WTC11 (cell line): ENCODE data around the gene FUT2. TPM values are rescaled to one million over a fixed set of nuclear protein-coding genes. Genes with fewer than 3 reads are reported as not detected.
A peak's percentile ranks its signal among the peaks of the same experiment; 100 is the strongest.

ENCODE experiments used
- ATAC-seq: fragments of 200-7000 bp; cut with Tn5 transposase; 2 replicates; pipeline ENCODE4 v1.10.0; 2021; ENCODE audit warnings: mild to moderate bottlenecking, moderate library complexity
- CTCF ChIA-PET: fragments of 300-600 bp; sonication (Branson Sonifier 250); formaldehyde crosslinking; loops from one replicate; lab custom pipeline; 2021; ENCODE audit warnings: antibody characterized with exemption; lab: Charles Lee
- POLR2A ChIA-PET: fragments of 350-600 bp; sonication (Branson Sonifier 250); formaldehyde crosslinking; loops from one replicate; lab custom pipeline; 2021; ENCODE audit warnings: antibody characterized with exemption; lab: Charles Lee
- DNase-seq: peaks from one replicate; pipeline ENCODE4 v3.0.0; 2021; ENCODE audit warnings: low spot score
- H3K27ac Mint-ChIP-seq: 2 replicates; pipeline ENCODE4 v1.8.0; 2021; ENCODE audit warnings: mixed read lengths
- H3K27me3 Mint-ChIP-seq: 2 replicates; pipeline ENCODE4 v1.8.0; 2021; ENCODE audit warnings: low read depth, mild to moderate bottlenecking, moderate library complexity, mixed read lengths
- H3K36me3 Mint-ChIP-seq: 2 replicates; pipeline ENCODE4 v1.8.0; 2021; ENCODE audit warnings: mixed read lengths
- H3K4me1 Mint-ChIP-seq: 2 replicates; pipeline ENCODE4 v1.8.0; 2022; ENCODE audit warnings: mixed read lengths
- H3K4me3 Mint-ChIP-seq: 2 replicates; pipeline ENCODE4 v1.8.0; 2021; ENCODE audit warnings: mild to moderate bottlenecking, moderate library complexity, mixed read lengths
- H3K9me3 Mint-ChIP-seq: 2 replicates; pipeline ENCODE4 v1.8.0; 2021; ENCODE audit warnings: mixed read lengths
- ATF3 ChIP-seq: sonication (generic); formaldehyde crosslinking; conservative IDR thresholded peaks from 2 replicates; pipeline ENCODE4 v1.8.1; 2022; ENCODE audit warnings: mild to moderate bottlenecking, missing genetic modification reagents
- CTCF ChIP-seq: fragments of 200-600 bp; IDR thresholded peaks from 2 replicates; pipeline ENCODE4 v1.8.0; 2022; ENCODE audit warnings: antibody characterized with exemption
- FOXK1 ChIP-seq: sonication (generic); formaldehyde crosslinking; IDR thresholded peaks from 2 replicates; pipeline ENCODE4 v1.8.0; 2022; ENCODE audit warnings: mild to moderate bottlenecking, moderate library complexity, missing genetic modification reagents
- IRF1 ChIP-seq: sonication (generic); formaldehyde crosslinking; IDR thresholded peaks from 2 replicates; pipeline ENCODE4 v1.8.0; 2023; ENCODE audit warnings: missing genetic modification reagents
- MAX ChIP-seq: sonication (generic); formaldehyde crosslinking; IDR thresholded peaks from 2 replicates; pipeline ENCODE4 v1.8.0; 2022; ENCODE audit warnings: mild to moderate bottlenecking, missing genetic modification reagents
- MLX ChIP-seq: sonication (generic); formaldehyde crosslinking; IDR thresholded peaks from 2 replicates; pipeline ENCODE4 v1.8.1; 2023; ENCODE audit warnings: mild to moderate bottlenecking, missing genetic modification reagents, moderate library complexity
- NR3C1 ChIP-seq: sonication (generic); formaldehyde crosslinking; conservative IDR thresholded peaks from 2 replicates; pipeline ENCODE4 v1.8.1; 2023; ENCODE audit warnings: low read depth, mild to moderate bottlenecking, missing genetic modification reagents
- STAT6 ChIP-seq: sonication (generic); formaldehyde crosslinking; conservative IDR thresholded peaks from 2 replicates; pipeline ENCODE4 v1.8.1; 2023; ENCODE audit warnings: mild to moderate bottlenecking, low read depth, missing genetic modification reagents, moderate library complexity
- ZNF423 ChIP-seq: fragments of 250-450 bp; sonication (Bioruptor Pico); IDR thresholded peaks from 2 replicates; pipeline ENCODE4 v2.1.2; 2022; ENCODE audit warnings: mild to moderate bottlenecking, moderate library complexity
- ZNF532 ChIP-seq: fragments of 250-450 bp; sonication (Bioruptor Pico); IDR thresholded peaks from 2 replicates; pipeline ENCODE4 v1.9.0; 2021; ENCODE audit warnings: mild to moderate bottlenecking, borderline replicate concordance
- ZSCAN18 ChIP-seq: fragments of 250-450 bp; sonication (Bioruptor Pico); IDR thresholded peaks from 2 replicates; pipeline ENCODE4 v2.1.2; 2022; ENCODE audit warnings: mild to moderate bottlenecking, moderate library complexity
- total RNA-seq: library from RNA; stranded (reverse); gene quantifications from 3 replicates; pipeline ENCODE4 v1.2.3, GENCODE V29; 2021

The FUT2 gene
- total RNA-seq, 1 experiment from 2014 or later: 5.9 TPM

- no peak for TF ChIP-seq MLX (CRISPR knock-in tag)
- TF ChIP-seq IRF1 (CRISPR knock-in tag): no peak
- no peak for TF ChIP-seq FOXK1
- no peak for TF ChIP-seq ZSCAN18 (CRISPR knock-in tag)
- TF ChIP-seq STAT6: no peak
- no peak for TF ChIP-seq CTCF
- TF ChIP-seq NR3C1 (CRISPR knock-in tag): no peak
- no peak for TF ChIP-seq ATF3 (CRISPR knock-in tag)
Measured at GRCh38 chr19:48672994-48673393, 22.8 kb upstream of the FUT2 start, which contains the start of gene NTN5 (continued).

GRCh38 chr19:48673436-48674100 lies 22.2 kb upstream of the FUT2 start:
- Mint-ChIP-seq H3K4me3 (peak overlapping the region; percentile 37), H3K27ac (no peak overlapping the region), H3K4me1 (peaks cover 26% of the 10 kb centered on the region)
- POLR2A ChIA-PET: interaction anchor here (1.0 to 2.2 kb wide), 2 partner anchors 22 to 44 kb away, joined by 3 to 14 read pairs; partner anchors contain the start of gene FUT2
- no peak for TF ChIP-seq ZSCAN18 (CRISPR knock-in tag)
- TF ChIP-seq, all 79 proteins: peak for 0
- Mint-ChIP-seq H3K36me3 (no peaks in the 10 kb centered on the region), H3K27me3 (peaks cover 17% of the 10 kb centered on the region), H3K9me3 (peaks cover 10% of the 10 kb centered on the region)
- CTCF ChIA-PET: interaction anchor here (0.8 to 4.0 kb wide), 15 partner anchors 13 to 326 kb away, joined by 3 to 56 read pairs (median 3); partner anchors contain the start of genes CA11 and FUT2
- ATAC-seq (no peak), DNase-seq (no peak)

GRCh38 chr19:48674216-48674809 lies 21.5 kb upstream of the FUT2 start:
- CTCF ChIA-PET: interaction anchor here (0.6 to 4.0 kb wide), 22 partner anchors 13 to 325 kb away, joined by 3 to 56 read pairs (median 4); partner anchors contain the start of genes CA11 and FUT2
- peaks cover 26% of the 10 kb centered on the region for H3K4me1 Mint-ChIP-seq
- peak; percentile 11 for ATAC-seq
- POLR2A ChIA-PET: interaction anchor here (0.7 to 2.2 kb wide), 2 partner anchors 22 to 29 kb away, joined by 3 to 14 read pairs; partner anchors contain the start of gene FUT2
- no peak overlapping the region for H3K27ac Mint-ChIP-seq
- peak; percentile 27 for DNase-seq
- H3K27me3 Mint-ChIP-seq: peaks cover 17% of the 10 kb centered on the region
- no peaks in the 10 kb centered on the region for H3K36me3 Mint-ChIP-seq
- H3K9me3 Mint-ChIP-seq: peaks cover 6% of the 10 kb centered on the region; the same call in 1 of the 2 replicates
- H3K4me3 Mint-ChIP-seq: peak overlapping the region; percentile 37
- no peak for TF ChIP-seq ZNF532
- TF ChIP-seq MAX (CRISPR knock-in tag): 0 out of 2 replicates have a peak, but pooled peaks have one; percentile 7
- TF ChIP-seq ZNF423 (CRISPR knock-in tag): peak; percentile 98
